GM12873 (cell line): ENCODE data around the gene SYNGR3.

Experiments used
- CTCF ChIP-seq: IDR thresholded peaks from 2 replicates; pipeline ENCODE4 v1.5.1; 2012; ENCODE audit warnings: low read depth, mild to moderate bottlenecking, moderate library complexity, low read length, control low read depth; ENCODE audit not compliant: insufficient read depth; ENCODE audit errors: missing control alignments

Gene SYNGR3

GRCh38 chr16:1973461-1974156 lies 16.2 kb upstream of the SYNGR3 start:
- TF ChIP-seq CTCF = no peak

DNA sequence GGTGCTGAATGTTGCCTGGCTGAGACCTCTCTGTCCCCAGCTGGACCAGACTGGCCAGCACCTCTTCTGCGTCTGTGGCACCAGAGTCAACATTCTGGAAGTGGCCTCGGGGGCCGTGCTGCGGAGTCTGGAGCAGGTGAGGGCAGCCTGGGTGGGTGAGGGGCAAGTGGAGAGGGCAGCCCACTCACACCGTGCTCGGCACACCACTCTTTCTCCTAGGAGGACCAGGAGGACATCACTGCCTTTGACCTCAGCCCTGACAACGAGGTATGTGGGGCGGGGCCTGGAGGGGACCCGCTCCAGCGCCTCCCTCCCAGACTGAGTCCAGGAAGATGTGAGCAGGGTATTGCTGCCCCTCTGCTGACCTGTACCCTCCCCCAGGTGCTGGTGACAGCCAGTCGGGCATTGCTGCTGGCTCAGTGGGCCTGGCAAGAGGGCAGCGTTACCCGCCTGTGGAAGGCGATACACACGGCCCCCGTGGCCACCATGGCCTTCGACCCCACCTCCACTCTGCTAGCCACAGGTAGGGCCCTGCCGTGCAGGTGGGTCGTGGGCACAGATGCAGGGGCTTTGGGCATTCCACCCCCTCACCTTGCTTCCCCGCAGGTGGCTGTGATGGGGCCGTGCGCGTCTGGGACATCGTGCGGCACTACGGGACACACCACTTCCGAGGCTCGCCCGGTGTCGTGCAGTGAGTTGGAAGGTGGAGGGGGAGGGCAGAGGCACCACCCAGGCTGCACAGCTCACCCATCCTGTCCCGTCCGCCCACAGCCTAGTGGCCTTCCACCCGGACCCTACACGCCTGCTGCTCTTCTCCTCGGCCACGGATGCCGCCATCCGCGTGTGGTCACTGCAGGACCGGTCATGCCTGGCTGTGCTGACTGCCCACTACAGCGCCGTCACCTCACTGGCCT lies 15.4 kb upstream of the SYNGR3 start:
- no peak for TF ChIP-seq CTCF

DNA sequence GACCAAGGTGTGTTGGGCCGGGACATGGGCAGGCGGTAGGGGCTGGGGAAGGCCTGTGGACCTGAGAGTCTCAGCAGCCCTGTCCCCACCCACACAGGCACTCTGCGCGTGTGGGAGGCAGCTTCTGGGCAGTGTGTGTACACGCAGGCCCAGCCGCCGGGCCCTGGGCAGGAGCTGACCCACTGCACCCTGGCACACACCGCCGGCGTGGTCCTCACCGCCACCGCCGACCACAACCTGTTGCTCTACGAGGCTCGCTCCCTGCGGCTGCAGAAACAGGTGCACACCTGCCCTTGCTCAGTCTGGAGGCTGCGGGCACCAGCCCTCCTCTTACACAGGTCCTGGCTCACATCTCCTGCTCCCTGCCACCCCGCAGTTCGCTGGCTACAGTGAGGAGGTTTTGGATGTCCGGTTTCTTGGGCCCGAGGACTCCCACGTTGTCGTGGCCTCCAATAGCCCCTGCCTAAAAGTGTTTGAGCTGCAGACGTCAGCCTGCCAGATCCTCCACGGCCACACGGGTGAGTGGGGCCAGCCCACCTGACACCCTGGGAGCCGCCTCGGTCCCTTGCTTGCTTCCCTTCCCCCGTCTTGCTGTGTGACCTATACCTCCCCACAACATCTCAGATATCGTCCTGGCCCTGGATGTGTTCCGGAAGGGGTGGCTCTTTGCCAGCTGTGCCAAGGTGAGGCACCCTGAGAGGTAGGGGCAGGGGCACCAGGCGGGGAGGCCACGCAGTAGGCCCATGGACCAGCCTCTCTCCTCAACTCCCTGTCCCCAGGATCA lies 14.1 kb upstream of the SYNGR3 start:
- TF ChIP-seq CTCF = no peak

GRCh38 chr16:1976216-1976520 lies 13.6 kb upstream of the SYNGR3 start:
- no peak for TF ChIP-seq CTCF

DNA sequence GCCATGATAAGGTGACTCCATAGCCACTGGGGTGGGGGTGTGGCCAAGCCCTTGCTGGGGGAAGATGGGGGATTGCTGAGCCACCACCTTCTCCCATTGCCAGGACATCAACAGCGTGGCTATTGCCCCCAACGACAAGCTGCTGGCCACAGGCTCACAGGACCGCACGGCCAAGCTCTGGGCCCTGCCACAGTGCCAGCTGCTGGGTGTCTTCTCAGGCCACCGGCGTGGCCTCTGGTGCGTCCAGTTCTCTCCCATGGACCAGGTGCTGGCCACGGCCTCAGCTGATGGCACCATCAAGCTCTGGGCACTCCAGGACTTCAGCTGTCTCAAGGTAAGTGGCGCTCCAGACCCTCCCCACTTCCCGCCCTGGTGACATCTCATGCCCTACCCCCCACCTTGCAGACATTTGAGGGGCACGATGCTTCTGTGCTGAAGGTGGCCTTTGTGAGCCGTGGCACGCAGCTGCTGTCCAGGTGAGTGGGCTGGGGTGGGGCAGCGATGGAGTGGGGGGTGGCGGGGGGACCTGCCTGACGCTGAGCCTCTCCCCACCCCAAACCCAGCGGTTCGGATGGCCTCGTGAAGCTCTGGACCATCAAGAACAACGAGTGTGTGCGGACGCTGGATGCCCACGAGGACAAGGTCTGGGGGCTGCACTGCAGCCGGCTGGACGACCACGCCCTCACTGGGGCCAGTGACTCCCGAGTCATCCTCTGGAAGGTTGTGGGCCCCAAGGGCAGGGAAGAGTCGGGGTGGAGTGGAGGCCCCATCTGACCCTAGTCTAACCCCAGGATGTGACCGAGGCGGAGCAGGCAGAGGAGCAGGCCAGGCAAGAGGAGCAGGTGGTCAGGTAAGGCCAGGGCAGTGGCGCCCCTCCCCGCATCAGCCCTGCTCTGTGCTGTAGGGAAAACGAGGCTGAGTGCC lies 12.6 kb upstream of the SYNGR3 start:
- TF ChIP-seq CTCF = no peak

- TF ChIP-seq CTCF = no peak
Observed at GRCh38 chr16:1977875-1978268, 11.9 kb upstream of the SYNGR3 start.
